Breast epithelium (tissue), 4 donors: ENCODE data around the gene LMAN2. TPM values are rescaled to one million over a fixed set of nuclear protein-coding genes. Genes with fewer than 3 reads are reported as not detected.
A peak's percentile ranks its signal among the peaks of the same experiment; 100 is the strongest.

Experiments used
- DNase-seq, 2 donors: peaks; one replicate each; pipeline ENCODE4 v3.0.0-alpha.2; 2019; ENCODE audit warnings: low spot score in 2 of 2
- H3K27ac ChIP-seq, 2 donors: fragments of 200-600 bp; sonication (generic) in 1 of 2; one replicate each; pipeline ENCODE4 v1.5.1; 2016 to 2019; ENCODE audit warnings: mild to moderate bottlenecking in 1 of 2
- H3K27me3 ChIP-seq, 2 donors: fragments of 200-600 bp; sonication (generic) in 1 of 2; one replicate each; pipeline versions ENCODE4 v1.5.1 to v1.6.0; 2017 to 2019; ENCODE audit warnings: control low read depth in 1 of 2, mild to moderate bottlenecking in 1 of 2
- H3K36me3 ChIP-seq: fragments of 200-600 bp; one replicate; pipeline ENCODE4 v1.5.1; 2019
- H3K4me1 ChIP-seq, 2 donors: fragments of 200-600 bp; sonication (generic); one replicate each; pipeline ENCODE4 v1.5.1; 2016 to 2019; ENCODE audit warnings: control low read depth in 1 of 2
- H3K4me3 ChIP-seq, 3 donors: fragments of 200-600 bp; sonication (generic); 1 replicate in 2 of 3; 2 replicates in 1 of 3; pipeline ENCODE4 v1.5.1; 2016 to 2019; ENCODE audit warnings: mild to moderate bottlenecking in 3 of 3, moderate library complexity in 2 of 3
- H3K9me3 ChIP-seq, 2 donors: fragments of 200-600 bp; sonication (generic) in 1 of 2; one replicate each; pipeline ENCODE4 v1.5.1; 2016 to 2019; ENCODE audit warnings: control low read depth in 1 of 2
- POLR2A ChIP-seq: fragments of 450-650 bp; IDR thresholded peaks from one replicate; pipeline ENCODE4 v1.6.1; 2016; ENCODE audit warnings: antibody characterized with exemption, mild to moderate bottlenecking, moderate library complexity
- POLR2AphosphoS5 ChIP-seq, 3 donors: sonication (generic); formaldehyde crosslinking; IDR thresholded peaks; one replicate each; pipeline ENCODE4 v1.6.1; 2017; ENCODE audit warnings: antibody characterized with exemption in 3 of 3
- intact Hi-C: fragments of 100-400 bp; cut with DNase I; formaldehyde crosslinking; loops from one replicate; pipeline ENCODE4 v1.15.1; 2023; ENCODE audit warnings: low total_unique reads
- total RNA-seq, 3 donors: library from RNA; depleted of rRNA; stranded (reverse); fragments of >200 nt; gene quantifications; one replicate each; pipeline ENCODE4 v1.1.0, GENCODE V29; 2016
- TF ChIP-seq, protein P1 (sequence below), 3 donors: fragments of 450-650 bp; IDR thresholded peaks; one replicate each; pipeline ENCODE4 v1.5.1; 2016 to 2017; ENCODE audit warnings: antibody characterized with exemption in 3 of 3, mild to moderate bottlenecking in 3 of 3, moderate library complexity in 3 of 3

The LMAN2 gene
- total RNA-seq, 3 donors from 2014 or later: 139 to 188 (median 170) TPM

DNA sequence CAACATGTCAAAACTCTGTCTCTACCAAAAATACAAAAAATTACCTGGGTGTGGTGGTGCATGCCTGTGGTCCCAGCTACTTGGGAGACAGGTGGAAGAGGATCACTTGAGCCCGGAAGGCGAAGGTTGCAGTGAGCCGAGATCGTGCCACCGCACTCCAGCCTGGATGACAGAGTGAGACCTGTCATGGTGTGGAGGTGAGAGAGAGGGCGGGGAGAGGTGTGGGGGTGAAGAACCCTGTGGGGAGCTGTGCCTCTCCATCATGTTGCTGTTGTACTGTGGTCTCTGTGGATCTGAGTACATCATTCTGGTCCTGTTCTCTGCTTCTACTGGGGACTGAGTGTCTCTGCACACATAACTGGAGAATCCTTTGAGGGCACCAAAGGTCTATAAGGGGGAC, 21.4 kb upstream of the LMAN2 start:
- intact Hi-C loops: no loop called here
- H3K4me3 ChIP-seq: no peak overlapping the region
- H3K27me3 ChIP-seq: no peaks in the 10 kb centered on the region
- no peak overlapping the region for H3K27ac ChIP-seq
- no peaks in the 10 kb centered on the region for H3K36me3 ChIP-seq
- no peaks in the 10 kb centered on the region for H3K9me3 ChIP-seq
- no peak for DNase-seq
- H3K4me1 ChIP-seq: no peaks in the 10 kb centered on the region
- TF ChIP-seq POLR2A: no peak
- TF ChIP-seq, protein P1, sequence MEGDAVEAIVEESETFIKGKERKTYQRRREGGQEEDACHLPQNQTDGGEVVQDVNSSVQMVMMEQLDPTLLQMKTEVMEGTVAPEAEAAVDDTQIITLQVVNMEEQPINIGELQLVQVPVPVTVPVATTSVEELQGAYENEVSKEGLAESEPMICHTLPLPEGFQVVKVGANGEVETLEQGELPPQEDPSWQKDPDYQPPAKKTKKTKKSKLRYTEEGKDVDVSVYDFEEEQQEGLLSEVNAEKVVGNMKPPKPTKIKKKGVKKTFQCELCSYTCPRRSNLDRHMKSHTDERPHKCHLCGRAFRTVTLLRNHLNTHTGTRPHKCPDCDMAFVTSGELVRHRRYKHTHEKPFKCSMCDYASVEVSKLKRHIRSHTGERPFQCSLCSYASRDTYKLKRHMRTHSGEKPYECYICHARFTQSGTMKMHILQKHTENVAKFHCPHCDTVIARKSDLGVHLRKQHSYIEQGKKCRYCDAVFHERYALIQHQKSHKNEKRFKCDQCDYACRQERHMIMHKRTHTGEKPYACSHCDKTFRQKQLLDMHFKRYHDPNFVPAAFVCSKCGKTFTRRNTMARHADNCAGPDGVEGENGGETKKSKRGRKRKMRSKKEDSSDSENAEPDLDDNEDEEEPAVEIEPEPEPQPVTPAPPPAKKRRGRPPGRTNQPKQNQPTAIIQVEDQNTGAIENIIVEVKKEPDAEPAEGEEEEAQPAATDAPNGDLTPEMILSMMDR (IDR thresholded peaks at IDR 0.05): no peak
- TF ChIP-seq POLR2AphosphoS5 (IDR thresholded peaks at IDR 0.05): no peak

DNA sequence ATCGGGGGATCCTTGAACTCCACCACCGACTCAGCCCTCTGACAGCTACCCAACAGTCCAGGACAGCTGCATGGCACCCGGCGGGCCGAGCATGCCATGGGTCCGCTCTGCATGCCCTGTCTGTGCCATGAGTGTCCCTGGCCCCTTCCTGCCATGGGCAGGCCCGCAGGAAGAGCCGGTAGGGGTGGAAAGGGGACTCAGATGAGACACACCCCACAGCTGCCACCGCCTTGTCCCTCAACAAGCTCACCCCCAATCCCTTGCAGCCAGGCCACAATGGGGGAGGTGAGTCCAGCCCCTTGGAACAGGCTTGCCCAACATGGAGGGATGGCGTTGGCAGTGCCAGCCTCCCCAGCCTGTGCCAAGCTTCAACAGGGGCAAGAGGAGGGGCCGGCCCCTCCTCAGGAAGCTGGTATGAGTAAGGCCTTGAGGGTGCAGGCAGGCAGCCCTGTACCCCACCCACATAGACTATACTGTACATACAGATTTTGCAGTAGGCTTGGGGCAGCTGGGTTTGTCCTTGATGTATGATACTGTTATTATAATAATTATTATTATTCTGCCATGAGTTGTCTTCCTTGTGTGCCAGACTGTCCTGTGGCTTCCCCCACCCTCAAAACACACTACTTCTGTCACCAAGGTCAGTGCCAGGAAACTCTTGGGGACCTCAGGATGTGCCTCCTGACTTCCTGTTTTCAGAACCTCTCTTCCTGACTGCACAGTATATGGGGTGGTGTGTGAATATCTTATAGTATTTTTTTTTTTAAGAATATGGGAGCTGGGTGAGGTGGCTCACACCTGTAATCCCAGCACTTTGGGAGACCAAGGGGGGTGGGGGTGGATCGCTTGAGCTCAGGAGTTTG, 20.8 kb upstream of the LMAN2 start:
- H3K4me3 ChIP-seq: no peak overlapping the region
- intact Hi-C loops: no loop called here
- no peak overlapping the region for H3K27ac ChIP-seq
- TF ChIP-seq POLR2A (no peak), POLR2AphosphoS5 (IDR thresholded peaks at IDR 0.05) (no peak)
- TF ChIP-seq, protein P1 (IDR thresholded peaks at IDR 0.05): no peak
- no peaks in the 10 kb centered on the region for H3K4me1 ChIP-seq
- no peaks in the 10 kb centered on the region for H3K9me3 ChIP-seq
- DNase-seq: no peak
- H3K27me3 ChIP-seq: no peaks in the 10 kb centered on the region
- H3K36me3 ChIP-seq: no peaks in the 10 kb centered on the region

DNA sequence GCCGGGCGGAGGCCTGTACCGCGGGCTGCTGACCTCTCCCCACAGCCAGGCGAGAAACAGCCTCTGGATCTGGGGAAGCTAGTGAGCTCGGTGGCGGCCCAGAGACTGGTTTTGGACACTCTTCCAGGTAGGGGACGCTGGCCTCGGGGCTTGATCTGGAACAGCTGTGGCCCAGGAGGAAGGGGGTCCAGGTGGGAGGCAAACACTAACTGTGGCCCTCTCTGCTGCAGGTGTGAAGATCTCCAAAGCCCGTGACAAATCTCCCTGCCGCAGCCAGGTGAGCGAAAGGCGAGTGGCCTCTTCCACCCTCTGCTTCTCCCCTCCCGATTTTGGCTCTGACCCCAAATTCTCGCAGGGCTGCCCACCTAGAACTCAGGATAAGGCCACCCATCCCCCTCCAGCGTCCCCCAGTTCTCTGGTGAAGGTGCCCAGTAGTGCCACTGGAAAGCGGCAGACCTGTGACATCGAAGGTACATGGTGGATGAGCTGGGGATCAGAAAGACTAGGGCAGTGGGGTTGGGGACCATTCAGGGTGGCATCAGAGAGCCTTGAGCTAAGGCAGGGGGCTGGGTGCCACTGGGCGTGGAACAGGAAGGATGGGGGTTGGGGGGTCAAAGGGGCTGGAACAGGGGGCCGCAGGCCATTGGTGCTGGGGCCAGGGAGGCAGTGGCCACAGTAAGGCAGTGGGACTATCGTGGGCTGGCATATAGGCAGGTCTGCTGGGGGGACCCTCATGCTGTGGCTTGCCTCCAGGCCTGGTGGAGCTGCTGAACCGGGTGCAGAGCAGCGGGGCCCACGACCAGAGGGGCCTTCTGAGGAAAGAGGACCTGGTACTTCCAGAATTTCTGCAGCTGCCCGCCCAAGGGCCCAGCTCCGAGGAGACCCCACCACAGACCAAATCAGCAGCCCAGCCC, 19.9 kb upstream of the LMAN2 start:
- Histone ChIP-seq H3K36me3 (no peaks in the 10 kb centered on the region), H3K9me3 (no peaks in the 10 kb centered on the region), H3K4me1 (no peaks in the 10 kb centered on the region), H3K27me3 (no peaks in the 10 kb centered on the region), H3K27ac (peak overlapping the region in 1 of 2 donors; percentile 29), H3K4me3 (peak overlapping the region; percentile 23 to 59 (median 49))
- intact Hi-C loops: no loop called here
- TF ChIP-seq POLR2A (no peak), POLR2AphosphoS5 (IDR thresholded peaks at IDR 0.05) (no peak)
- TF ChIP-seq, protein P1 (IDR thresholded peaks at IDR 0.05): no peak
- DNase-seq: no peak

DNA sequence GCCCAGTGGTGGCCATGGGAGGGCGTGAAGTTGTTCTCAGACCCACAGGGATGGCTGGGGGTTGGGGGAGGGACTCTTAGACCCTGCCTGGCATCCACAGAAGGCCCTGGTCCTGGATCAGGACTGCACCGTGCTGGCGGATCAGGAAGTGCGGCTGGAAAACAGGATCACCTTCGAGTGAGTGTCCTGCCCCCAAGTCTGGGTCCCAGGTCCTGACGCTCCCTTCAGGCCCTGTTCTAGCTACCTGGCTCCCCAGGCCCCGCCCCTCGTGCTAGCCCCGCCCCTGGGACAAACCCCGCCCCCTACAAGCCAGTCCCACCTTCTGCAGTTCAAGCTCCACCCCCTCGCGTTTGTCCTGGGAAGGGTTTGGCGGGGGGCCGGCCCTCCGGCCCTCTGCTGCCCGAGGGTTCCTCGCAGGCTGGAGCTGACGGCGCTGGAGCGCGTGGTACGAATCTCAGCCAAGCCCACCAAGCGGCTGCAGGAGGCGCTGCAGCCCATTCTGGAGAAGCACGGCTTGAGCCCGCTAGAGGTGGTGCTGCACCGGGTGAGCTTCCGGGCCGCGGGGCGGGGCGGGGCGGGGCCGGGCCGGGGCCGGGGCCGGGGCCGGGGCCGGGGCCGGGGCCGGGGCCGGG, 19.1 kb upstream of the LMAN2 start:
- Histone ChIP-seq H3K36me3 (no peaks in the 10 kb centered on the region), H3K27ac (peak overlapping the region in 1 of 2 donors; percentile 35), H3K4me3 (peak overlapping the region; percentile 23 to 59 (median 49)), H3K4me1 (no peaks in the 10 kb centered on the region), H3K9me3 (no peaks in the 10 kb centered on the region), H3K27me3 (no peaks in the 10 kb centered on the region)
- TF ChIP-seq POLR2A: no peak
- TF ChIP-seq, protein P1 (IDR thresholded peaks at IDR 0.05): peak in 2 of 3 donors; percentile 23 to 56
- no peak for TF ChIP-seq POLR2AphosphoS5 (IDR thresholded peaks at IDR 0.05)
- peak; percentile 48 to 73 for DNase-seq
- intact Hi-C loops: no loop called here
